KMS-11 (cell line): Measurements from ENCODE around the gene SLC35A3.

Experiments used
- H2AFZ ChIP-seq: fragments of 200-600 bp; sonication (generic); 2 replicates; pipeline ENCODE4 v1.6.1; 2016; ENCODE audit warnings: antibody characterized with exemption, mixed run types, low read depth
- H3K27ac ChIP-seq: fragments of 200-600 bp; sonication (generic); 2 replicates; pipeline ENCODE4 v1.6.1; 2016; ENCODE audit warnings: mild to moderate bottlenecking, mixed run types
- H3K27me3 ChIP-seq: fragments of 200-600 bp; sonication (generic); 2 replicates; pipeline ENCODE4 v1.6.1; 2017; ENCODE audit warnings: mild to moderate bottlenecking, low read depth, mixed run types, moderate library complexity; ENCODE audit not compliant: insufficient read depth
- H3K36me3 ChIP-seq: fragments of 200-600 bp; sonication (generic); 2 replicates; pipeline ENCODE4 v1.6.1; 2017; ENCODE audit warnings: mild to moderate bottlenecking, mixed run types; ENCODE audit not compliant: insufficient read depth
- H3K4me1 ChIP-seq: fragments of 200-600 bp; sonication (generic); 2 replicates; pipeline ENCODE4 v1.6.1; 2016; ENCODE audit warnings: mild to moderate bottlenecking, low read depth, mixed run types; ENCODE audit not compliant: poor library complexity, severe bottlenecking
- H3K4me2 ChIP-seq: fragments of 200-600 bp; sonication (generic); 2 replicates; pipeline ENCODE4 v1.7.0; 2016; ENCODE audit warnings: mild to moderate bottlenecking, mixed run types
- H3K4me3 ChIP-seq: fragments of 200-600 bp; sonication (generic); IDR thresholded peaks from 2 replicates; pipeline ENCODE4 v1.6.1; 2017; ENCODE audit warnings: low read depth, low read length, mixed read lengths; ENCODE audit not compliant: insufficient read depth
- H3K79me2 ChIP-seq: fragments of 200-600 bp; sonication (generic); 2 replicates; pipeline ENCODE4 v1.6.1; 2016; ENCODE audit warnings: low read depth, mixed run types; ENCODE audit not compliant: insufficient read depth
- H3K9ac ChIP-seq: fragments of 200-600 bp; sonication (generic); 2 replicates; pipeline ENCODE4 v1.6.1; 2016; ENCODE audit warnings: mild to moderate bottlenecking, mixed run types
- H4K20me1 ChIP-seq: fragments of 200-600 bp; sonication (generic); 2 replicates; pipeline ENCODE4 v1.6.1; 2016; ENCODE audit warnings: mild to moderate bottlenecking, mixed run types; ENCODE audit not compliant: insufficient read depth
- TF ChIP-seq, protein P1 (sequence below): fragments of 200-600 bp; sonication (generic); conservative IDR thresholded peaks from 2 replicates; pipeline ENCODE4 v1.6.1; 2017; ENCODE audit warnings: low read depth, mild to moderate bottlenecking, antibody characterized with exemption, low read length, moderate library complexity, mixed read lengths

SLC35A3 gene

DNA sequence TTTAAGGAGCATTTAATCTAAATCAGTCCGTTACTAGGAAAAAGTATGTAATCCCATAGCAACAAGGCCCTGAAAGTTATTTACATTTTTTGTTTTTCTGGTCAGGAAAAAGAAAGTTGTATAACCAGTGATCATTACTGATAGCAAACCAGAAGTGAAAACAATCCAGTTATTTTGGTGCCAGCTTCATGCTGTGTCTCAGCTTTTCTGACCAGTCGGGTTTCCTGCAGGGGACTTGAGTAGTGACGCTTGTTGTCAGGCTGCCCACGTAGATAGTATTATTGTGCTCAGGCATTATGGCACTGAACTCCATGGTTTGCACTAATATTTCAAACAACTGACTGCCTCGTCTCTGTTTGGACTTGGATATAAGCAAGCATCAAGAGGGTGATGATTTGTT, 107.7 kb downstream of the SLC35A3 start:
- 0 out of 2 replicates have a peak, but pooled peaks cover 4% of the 10 kb centered on the region for H4K20me1 ChIP-seq
- no peak overlapping the region for H3K4me3 ChIP-seq
- H3K36me3 ChIP-seq = no peaks in the 10 kb centered on the region
- no peak overlapping the region for H3K4me2 ChIP-seq
- no peak overlapping the region for H3K9ac ChIP-seq
- peaks cover 8% of the 10 kb centered on the region for H3K4me1 ChIP-seq
- no peak overlapping the region for H2AFZ ChIP-seq
- no peaks in the 10 kb centered on the region for H3K27me3 ChIP-seq
- no peaks in the 10 kb centered on the region for H3K79me2 ChIP-seq
- TF ChIP-seq, protein P1, sequence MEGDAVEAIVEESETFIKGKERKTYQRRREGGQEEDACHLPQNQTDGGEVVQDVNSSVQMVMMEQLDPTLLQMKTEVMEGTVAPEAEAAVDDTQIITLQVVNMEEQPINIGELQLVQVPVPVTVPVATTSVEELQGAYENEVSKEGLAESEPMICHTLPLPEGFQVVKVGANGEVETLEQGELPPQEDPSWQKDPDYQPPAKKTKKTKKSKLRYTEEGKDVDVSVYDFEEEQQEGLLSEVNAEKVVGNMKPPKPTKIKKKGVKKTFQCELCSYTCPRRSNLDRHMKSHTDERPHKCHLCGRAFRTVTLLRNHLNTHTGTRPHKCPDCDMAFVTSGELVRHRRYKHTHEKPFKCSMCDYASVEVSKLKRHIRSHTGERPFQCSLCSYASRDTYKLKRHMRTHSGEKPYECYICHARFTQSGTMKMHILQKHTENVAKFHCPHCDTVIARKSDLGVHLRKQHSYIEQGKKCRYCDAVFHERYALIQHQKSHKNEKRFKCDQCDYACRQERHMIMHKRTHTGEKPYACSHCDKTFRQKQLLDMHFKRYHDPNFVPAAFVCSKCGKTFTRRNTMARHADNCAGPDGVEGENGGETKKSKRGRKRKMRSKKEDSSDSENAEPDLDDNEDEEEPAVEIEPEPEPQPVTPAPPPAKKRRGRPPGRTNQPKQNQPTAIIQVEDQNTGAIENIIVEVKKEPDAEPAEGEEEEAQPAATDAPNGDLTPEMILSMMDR = no peak
- H3K27ac ChIP-seq = no peak overlapping the region

DNA sequence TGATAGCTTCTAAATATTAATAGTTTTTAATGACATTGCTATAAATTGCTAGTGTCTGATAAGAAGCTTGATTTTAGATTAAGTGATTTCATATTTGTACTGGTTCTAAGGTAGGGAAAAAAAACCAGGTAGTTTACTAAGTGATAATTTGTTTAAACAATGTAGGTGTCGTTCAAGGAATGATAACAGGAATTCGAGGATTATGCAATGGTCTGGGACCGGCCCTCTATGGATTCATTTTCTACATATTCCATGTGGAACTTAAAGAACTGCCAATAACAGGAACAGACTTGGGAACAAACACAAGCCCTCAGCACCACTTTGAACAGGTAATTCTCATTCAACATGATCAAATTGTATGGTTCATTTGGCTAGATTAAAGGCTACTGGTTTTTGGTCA, 110.5 kb downstream of the SLC35A3 start:
- H3K36me3 ChIP-seq = no peaks in the 10 kb centered on the region
- H3K27ac ChIP-seq = no peak overlapping the region
- TF ChIP-seq, protein P1 = no peak
- H3K4me3 ChIP-seq = no peak overlapping the region
- no peaks in the 10 kb centered on the region for H3K27me3 ChIP-seq
- no peak overlapping the region for H3K9ac ChIP-seq
- H3K4me1 ChIP-seq = peaks cover 8% of the 10 kb centered on the region
- 0 out of 2 replicates have a peak, but pooled peaks cover 4% of the 10 kb centered on the region for H4K20me1 ChIP-seq
- H2AFZ ChIP-seq = no peak overlapping the region
- no peaks in the 10 kb centered on the region for H3K79me2 ChIP-seq
- H3K4me2 ChIP-seq = no peak overlapping the region
